GM19351 (cell line): ENCODE results near the gene PDE3B.
"Not testable (repeated sequence)": the region's sequence is repeated elsewhere in the genome, so short reads cannot be mapped to it uniquely, and the experiment has no call there.

ENCODE experiments used
- ATAC-seq: cut with Tn5 transposase; IDR thresholded peaks from one replicate; pipeline ENCODE4 v1.9.1; 2021; ENCODE audit warnings: mild to moderate bottlenecking, moderate library complexity; ENCODE audit not compliant: unreplicated experiment

PDE3B gene

DNA sequence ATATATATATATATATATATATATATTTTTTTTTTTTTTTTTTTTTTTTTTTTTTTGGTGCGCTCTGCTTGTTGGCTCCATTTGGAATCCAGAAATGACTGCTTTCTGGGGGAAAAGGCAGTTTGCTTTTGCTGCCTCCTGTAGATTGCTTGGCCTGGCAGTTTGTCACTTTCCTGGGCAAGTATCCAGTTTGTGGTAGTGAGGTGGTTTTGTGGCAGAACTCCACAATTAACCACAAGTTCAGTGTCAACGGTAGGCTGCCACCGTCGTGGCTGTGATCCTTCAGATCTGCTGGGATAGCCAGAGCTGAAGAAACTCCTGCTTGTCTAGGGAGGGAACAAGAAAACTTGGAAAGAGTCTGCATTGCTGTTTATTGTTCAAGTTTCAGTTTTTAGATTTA lies 5.0 kb upstream of the PDE3B start:
- no peak for ATAC-seq

DNA sequence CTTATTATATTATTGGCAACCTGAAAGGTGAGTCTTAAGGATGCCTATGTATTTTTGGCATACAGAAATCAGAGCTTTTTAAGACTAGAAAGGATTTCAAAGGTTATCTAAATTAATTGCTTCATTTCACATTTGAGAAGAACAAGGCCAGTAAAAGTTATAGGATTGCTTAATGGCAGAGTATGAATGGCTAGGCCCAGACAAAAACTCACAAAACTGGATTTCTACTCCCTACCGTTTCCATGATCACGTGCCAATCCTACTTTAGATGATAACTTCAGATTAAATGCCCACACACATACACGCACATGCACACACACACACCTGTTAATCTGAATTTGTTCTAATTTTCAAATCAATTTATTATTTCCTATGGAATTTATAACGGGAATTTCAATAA lies 1.8 kb upstream of the PDE3B start:
- ATAC-seq = no peak

DNA sequence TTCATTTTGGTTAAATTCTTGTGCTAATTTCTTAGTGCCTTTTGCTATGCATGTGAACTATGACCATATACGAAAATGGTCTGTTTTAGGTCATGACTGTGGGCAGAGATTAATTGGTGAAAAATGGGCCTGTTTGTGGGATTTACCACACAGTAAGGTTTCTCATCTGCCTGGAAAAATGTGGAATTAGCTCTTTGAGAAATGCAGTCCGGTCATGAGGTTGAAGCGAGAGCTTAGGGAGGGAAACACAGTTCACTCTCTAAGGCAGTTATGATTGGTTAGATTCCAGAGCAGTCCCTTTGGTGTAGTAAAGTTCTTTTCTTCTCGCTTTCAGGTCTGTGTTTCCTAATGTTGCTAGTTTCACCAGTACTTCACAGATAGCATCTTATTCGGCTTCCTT lies 1.2 kb upstream of the PDE3B start:
- no peak for ATAC-seq

DNA sequence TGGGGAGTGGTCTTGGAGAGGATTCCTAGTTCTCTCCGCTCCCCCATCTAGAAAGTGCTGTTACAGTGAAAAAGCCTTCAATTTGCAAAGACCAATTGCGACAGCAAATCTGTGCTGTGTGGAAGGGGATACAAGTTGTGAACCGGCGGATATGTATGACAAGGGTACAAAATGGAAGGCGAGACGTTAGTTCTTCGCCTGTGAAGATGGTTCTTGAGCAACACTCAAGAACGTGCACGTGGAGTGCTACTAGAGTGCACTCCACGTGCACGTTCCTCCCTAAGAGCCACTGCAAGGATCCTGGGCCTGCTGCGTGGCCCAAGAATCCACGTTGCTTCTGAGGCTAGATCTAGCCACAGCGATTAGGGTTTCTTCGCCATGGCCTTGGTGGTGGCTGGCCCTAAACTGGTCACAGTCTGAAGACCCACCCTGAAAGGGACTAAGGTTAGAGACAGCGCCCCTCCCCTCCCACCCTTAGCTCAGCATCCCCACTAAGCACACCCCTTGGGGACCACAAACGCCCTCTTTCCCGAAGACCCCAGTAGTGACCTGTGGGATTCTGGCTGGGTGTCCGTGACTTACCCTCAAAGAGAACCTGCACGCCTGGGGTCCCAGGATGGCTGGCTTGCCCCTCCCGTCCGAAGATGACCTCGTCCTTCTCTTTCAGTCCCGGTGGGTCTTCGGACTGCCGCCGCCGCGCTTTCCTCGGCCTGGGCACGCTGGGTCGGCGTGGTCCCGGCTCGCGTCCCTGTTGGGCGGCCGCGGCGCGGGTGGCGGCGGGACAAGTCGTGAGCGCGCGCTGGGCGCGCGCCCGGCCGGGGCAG lies 519 bp upstream of the PDE3B start:
- ATAC-seq = no peak

DNA sequence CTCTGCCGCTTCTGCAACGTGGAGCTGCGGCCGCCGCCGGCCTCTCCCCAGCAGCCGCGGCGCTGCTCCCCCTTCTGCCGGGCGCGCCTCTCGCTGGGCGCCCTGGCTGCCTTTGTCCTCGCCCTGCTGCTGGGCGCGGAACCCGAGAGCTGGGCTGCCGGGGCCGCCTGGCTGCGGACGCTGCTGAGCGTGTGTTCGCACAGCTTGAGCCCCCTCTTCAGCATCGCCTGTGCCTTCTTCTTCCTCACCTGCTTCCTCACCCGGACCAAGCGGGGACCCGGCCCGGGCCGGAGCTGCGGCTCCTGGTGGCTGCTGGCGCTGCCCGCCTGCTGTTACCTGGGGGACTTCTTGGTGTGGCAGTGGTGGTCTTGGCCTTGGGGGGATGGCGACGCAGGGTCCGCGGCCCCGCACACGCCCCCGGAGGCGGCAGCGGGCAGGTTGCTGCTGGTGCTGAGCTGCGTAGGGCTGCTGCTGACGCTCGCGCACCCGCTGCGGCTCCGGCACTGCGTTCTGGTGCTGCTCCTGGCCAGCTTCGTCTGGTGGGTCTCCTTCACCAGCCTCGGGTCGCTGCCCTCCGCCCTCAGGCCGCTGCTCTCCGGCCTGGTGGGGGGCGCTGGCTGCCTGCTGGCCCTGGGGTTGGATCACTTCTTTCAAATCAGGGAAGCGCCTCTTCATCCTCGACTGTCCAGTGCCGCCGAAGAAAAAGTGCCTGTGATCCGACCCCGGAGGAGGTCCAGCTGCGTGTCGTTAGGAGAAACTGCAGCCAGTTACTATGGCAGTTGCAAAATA lies 816 bp downstream of the PDE3B start:
- peak; percentile 55 for ATAC-seq

DNA sequence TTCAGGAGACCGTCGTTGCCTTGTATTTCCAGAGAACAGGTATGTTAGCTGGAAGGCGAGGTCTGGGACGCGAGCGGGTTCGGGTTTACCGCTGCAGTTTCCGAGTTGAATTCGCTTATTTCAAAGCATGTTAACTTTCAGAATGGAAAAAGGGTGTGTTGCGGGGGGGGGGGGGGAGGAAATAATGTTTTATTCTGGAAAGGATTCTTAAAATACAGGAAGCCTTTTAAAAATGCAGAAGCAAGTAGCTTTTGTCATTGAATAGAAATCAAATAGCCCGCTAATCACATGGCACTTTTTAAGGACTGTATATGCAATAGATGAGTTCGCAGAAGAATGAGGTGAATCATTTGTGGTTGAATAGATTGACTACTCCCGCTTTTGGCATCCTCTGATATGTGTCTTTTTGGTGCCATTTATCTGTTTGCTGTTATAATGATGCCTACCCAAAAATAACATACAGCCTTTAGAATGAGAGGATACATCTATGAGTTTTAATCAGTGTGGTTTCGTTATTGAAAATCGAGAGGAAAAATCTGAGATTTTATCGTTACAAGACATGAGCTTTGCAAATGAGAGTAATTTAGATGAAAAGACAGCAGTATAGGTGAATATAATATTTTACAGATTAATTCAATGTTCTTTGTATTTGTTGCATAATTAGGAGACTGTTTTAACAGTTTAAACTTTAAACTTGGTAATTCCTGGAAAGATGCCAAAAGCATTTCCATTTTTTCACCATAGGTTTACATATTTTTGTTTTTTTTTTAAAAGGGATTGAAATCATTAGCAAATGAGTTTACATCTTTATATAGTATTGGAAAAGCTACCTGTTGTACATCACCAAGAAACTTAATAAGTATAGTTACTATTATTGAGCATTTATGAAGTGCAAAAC lies 1.7 kb downstream of the PDE3B start:
- no peak for ATAC-seq

DNA sequence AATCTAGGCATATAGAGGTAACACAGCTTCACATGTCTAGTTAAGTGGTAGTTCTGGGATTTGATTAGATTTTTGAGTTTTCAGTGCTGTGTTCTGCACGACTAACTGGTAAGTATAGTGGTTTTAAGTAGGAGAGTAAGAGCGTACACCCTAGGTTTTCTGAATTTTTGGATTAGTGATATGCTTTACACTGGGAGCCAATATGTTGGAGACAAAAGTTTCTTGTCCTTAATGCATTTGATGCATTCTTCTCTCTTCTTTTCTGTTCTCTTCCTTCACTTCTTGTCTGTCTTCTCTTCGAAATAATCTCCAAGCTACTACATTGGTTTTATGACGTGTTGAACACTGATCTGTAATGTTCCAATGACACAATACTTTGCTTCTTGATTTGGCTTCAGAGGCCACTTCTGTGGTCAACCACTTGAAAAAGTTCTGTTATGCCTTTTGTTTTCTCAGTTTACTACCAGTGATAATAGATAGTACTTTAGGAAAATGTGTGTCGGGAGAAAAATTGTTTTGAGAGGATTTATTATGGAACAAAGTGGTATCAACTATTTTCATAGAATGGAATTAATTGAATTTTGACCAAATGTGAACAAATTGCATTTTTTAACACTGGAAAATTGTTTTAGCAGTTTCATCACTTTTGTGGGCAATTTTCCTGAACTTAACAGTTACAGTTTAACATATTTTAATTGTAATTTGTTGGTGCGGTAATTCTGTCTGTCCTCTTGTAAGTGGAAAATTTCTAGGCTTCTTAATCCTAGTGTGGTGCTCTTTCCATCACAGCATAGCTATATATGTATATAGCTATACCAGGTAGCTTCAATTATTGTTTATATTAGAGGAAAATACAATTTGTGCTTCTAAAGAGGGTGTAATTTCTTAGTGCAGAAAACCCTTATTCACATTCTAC lies 2.6 kb downstream of the PDE3B start:
- no peak for ATAC-seq

DNA sequence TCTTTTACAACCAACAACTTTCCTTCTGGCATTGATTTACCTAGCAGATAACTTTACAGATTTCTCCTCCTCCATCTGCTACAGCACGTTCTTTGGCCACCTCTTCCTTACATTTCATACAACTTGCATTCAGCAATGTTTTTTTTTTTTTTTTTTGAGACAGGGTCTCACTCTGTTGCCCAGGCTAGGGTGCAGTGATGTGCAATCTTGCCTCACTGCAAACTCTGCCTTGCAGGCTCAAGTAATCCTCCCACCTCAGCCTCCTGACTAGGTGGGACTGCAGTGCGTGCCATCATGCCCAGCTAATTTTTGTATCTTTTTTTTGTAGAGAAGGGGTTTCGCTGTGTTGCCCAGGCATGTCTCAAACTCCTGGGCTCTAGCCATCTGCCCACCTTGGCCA lies 6.5 kb downstream of the PDE3B start:
- no peak for ATAC-seq

DNA sequence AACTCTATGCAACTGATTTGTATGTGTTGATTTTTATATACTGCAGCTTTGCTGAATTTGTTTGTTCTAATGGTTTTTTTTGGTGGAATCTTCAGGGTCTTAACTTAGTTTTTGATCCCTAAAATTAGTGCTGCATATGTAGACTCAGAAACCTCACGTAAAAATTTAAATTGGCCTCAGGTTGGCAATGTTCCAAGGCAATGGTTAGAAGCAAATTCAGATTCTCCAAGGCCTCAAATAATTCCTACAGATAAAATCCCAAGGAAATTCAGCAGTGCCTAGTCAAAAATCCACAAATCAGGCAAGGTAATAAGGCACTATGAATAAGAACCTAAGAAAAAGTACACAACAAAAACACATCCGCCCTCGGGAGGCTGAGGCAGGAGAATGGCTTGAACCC lies 9.5 kb downstream of the PDE3B start:
- no peak for ATAC-seq

DNA sequence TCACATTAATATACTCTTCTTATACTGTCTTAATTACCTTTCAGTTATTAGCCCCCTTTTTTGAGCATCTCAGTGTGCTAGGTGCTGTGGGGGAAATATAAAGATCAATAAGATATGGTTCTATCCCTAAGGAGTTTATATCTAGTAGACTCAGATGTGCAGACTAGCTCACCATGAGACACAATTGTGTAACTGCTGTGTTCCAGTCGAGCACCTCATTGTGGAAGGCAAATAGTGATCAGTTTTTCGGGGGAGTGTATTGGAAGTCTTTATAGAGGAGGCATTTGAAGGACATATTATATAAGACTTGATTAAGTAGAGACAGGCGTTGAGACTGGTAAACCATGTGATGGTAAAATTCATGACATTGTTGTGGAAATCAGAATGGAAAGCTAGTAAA lies 11.8 kb downstream of the PDE3B start:
- no peak for ATAC-seq

DNA sequence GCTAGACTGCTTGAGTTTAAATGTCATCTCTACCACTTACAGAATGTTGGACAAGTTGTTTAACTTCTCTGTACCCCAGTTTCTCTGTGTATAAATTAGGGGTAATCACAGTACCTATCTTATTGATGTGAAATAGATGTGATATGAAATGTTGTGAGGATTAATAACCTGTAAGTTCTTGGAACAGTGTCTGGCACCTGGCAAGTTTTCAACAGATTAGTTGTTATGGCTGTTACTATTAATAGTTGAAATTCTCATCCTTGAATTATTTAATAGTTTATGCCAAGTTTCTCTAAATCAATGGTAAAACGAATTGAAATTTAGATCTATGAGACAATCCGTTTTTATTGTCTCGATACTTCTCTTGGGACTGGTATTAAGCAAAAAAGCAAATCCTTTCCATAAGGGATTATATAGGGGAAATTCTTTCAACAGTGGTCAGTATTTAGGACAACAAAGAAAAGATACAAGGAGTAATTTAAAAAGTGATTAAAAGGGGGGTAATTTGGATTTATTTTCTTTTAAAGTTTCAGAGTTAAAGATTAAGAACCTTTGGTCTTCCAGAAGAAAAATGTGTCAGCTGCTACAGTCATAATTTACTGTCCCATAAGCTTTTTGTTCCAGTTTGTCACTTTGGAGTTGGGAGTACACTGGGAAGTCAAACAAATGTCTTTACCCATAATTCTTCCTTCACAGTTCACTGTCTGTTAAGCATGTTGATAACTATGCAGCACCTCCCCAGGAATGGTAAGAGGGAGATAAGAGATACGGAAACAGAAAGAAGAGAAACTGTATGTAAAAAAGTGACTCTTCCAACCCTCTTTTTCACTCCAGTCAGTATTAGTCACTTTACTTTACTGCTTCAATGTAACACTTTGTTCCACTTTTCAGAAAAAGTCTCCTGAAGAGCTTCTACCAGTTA lies 13.2 kb downstream of the PDE3B start:
- no peak for ATAC-seq

DNA sequence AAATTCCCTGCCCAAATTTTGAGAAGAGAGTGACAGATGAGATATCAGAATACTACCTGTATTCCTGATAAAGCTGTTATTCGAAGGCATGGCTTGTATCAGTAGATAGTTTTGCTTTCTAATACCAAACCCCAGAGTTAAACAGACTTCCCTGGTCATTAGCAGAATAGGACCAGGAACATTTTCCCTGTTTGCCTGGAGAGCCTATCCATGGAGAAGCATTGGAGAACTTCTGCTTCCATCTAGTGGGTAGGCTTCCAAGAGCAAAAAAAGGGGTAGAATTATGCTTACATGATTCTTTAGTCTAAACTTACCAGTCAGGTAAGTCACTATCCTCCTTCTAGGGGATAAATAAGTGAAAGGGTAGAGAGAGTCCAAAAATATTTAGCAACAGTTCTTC lies 14.2 kb downstream of the PDE3B start:
- ATAC-seq = no peak

DNA sequence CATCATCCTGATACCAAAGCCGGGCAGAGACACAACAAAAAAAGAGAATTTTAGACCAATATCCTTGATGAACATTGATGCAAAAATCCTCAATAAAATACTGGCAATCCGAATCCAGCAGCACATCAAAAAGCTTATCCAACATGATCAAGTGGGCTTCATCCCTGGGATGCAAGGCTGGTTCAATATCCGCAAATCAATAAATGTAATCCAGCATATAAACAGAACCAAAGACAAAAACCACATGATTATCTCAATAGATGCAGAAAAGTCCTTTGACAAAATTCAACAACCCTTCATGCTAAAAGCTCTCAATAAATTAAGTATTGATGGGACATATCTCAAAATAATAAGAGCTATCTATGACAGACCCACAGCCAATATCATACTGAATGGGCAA lies 21.3 kb downstream of the PDE3B start:
- ATAC-seq = not testable (repeated sequence)

DNA sequence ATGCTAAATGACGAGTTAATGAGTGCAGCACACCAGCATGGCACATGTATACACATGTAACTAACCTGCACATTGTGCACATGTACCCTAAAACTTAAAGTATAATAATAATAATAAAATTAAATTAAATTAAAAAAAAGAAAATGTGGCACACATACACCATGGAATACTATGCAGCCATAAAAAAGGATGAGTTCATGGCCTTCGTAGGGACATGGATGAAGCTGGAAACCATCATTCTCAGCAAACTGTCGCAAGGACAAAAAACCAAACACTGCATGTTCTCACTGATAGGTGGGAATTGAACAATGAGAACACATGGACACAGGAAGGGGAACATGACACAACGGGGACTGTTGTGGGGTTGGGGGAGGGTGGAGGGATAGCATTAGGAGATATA lies 23.7 kb downstream of the PDE3B start:
- ATAC-seq = not testable (repeated sequence)

DNA sequence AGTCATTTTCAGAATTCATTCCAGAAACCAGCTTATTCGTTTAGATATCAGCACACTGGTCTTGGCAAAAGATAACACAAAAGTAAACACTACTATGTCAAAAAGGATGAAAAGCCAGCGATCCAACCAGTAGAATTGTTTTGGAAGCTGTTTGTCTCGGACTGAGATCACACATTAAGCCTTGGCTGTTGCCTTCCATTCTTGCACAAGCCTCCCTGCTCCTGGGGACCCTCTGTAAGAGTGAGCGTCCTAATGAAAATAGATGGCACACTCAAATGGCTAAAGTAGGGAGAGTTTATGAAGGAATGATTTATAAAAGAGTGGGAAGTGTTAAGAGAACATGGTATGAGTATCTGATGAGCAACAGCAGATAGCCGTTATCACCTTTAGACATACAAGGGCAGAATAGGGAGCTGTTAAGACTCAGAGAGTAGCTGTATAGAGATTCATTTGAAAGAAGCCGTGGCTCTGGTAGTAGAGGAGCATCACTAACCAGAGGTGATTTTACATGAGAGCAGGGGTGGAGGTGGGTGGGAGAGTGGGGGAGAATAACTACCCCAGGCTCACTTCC lies 25.2 kb downstream of the PDE3B start:
- no peak for ATAC-seq

DNA sequence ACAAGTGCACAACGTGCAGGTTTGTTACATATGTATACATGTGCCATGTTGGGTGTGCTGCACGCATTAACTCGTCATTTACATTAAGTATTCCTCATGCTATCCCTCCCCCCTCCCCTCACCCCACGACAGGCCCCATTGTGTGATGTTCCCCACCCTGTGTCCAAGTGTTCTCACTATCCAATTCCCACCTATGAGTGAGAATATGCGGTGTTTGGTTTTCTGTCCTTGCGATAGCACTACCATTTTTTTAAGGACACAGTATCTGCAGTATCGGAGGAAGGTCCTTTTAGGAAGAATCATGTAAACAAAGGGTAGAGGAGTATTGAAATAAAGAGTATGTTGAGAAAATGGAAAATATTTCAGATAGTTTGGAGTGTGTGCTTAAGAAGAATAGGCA lies 25.9 kb downstream of the PDE3B start:
- ATAC-seq = no peak

DNA sequence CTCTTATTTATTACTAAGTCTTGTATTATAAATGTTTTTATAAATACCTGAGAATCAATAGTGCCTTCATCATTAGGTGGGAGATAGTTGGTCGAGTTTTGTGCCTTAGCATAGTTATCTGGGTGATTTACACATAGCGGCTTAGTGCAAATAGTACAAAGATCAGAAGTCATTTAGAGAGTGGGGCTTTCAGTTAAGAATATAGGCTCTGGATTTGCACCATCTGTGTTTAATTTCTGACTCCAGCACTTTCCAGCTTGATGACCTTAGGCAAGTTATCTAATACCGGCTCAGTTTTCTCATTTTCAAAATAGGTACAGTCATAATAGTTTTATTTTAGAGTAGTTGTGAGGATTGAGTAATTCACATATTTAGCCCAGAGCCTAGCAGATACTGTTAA lies 26.4 kb downstream of the PDE3B start:
- no peak for ATAC-seq

DNA sequence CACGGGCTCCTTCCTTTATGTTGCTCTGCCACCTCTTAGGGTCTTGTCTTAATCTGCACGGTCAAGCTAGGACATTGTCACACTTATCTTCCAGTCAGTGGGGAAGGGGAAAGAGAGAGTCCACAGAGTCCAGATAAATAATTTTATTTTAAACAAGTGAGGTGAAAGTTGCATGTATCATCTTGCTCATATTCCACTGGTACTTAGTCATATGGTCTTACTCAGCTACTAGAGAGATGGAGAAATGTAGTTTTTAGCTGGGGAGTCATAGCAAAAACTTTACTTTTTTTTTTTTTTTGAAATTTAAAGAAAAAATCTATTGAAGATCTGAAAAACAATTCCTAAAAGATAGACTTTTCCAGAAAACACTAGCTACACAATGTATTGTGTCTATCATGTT lies 29.0 kb downstream of the PDE3B start:
- no peak for ATAC-seq

DNA sequence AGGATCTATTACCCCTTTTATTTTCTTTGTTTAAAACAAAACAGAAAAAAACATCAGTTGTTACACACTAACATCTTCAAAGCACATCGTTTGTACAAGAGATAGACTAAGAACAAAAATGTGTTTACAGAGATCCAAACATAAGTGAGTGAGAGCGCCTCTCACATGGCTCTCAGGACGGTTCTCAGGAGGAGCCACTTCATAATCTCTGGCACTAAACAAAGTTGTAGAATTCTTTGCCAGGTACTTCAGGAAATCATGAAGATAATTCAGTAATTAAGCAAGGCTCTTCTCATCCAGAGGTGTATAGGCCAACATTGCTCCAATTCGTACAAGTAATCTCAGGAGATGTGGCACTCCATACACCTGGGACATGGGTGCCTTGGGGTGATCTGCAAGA lies 29.8 kb downstream of the PDE3B start:
- ATAC-seq = no peak
